Neural cell (in vitro differentiated cells): ENCODE measurements around the gene PTOV1. TPM values are rescaled to one million over a fixed set of nuclear protein-coding genes. Genes with fewer than 3 reads are reported as not detected.

Experiments
- H2AFZ ChIP-seq: fragments of 200-600, 300-800 bp; sonication (generic), shearing (Covaris generic); 2 replicates; pipeline ENCODE4 v1.6.0; 2014; ENCODE audit warnings: low read depth, mild to moderate bottlenecking, antibody characterized with exemption, low read length, moderate library complexity
- H3F3A ChIP-seq: fragments of 200-600 bp; shearing (Covaris generic); 2 replicates; pipeline ENCODE4 v1.6.1; 2016; ENCODE audit warnings: mild to moderate bottlenecking, moderate library complexity, mixed read lengths, antibody characterized with exemption, low read length; ENCODE audit not compliant: insufficient read depth, poor library complexity, severe bottlenecking
- H3K27ac ChIP-seq: fragments of 200-600, 300-800 bp; sonication (generic), shearing (Covaris generic); 2 replicates; pipeline ENCODE4 v1.5.1; 2014; ENCODE audit warnings: mild to moderate bottlenecking, low read length, moderate library complexity
- H3K27me3 ChIP-seq: fragments of 300-800, 200-600 bp; sonication (generic), shearing (Covaris generic); 2 replicates; pipeline ENCODE4 v1.6.0; 2014; ENCODE audit warnings: mild to moderate bottlenecking, low read depth, low read length, moderate library complexity; ENCODE audit not compliant: insufficient read depth
- H3K36me3 ChIP-seq: fragments of 300-800, 200-600 bp; sonication (generic), shearing (Covaris generic); 2 replicates; pipeline ENCODE4 v1.5.1; 2014; ENCODE audit warnings: mild to moderate bottlenecking, antibody characterized with exemption, low read length, moderate library complexity; ENCODE audit not compliant: insufficient read depth
- H3K4me2 ChIP-seq: fragments of 300-800, 200-600 bp; sonication (generic), shearing (Covaris generic); 2 replicates; pipeline ENCODE4 v1.6.0; 2014; ENCODE audit warnings: mild to moderate bottlenecking, low read length
- H3K4me3 ChIP-seq: fragments of 300-800, 200-600 bp; sonication (generic), shearing (Covaris generic); 2 replicates; pipeline ENCODE4 v1.5.1; 2014; ENCODE audit warnings: mild to moderate bottlenecking, low read length, moderate library complexity
- H3K79me2 ChIP-seq: fragments of 200-600 bp; shearing (Covaris generic); replicated peaks from 2 replicates; pipeline ENCODE4 v1.6.0; 2014; ENCODE audit warnings: mild to moderate bottlenecking, low read length, moderate library complexity; ENCODE audit not compliant: insufficient read depth
- H3K9ac ChIP-seq: fragments of 300-800, 200-600 bp; sonication (generic), shearing (Covaris generic); 2 replicates; pipeline ENCODE4 v1.6.1; 2016; ENCODE audit warnings: mild to moderate bottlenecking, low read length, mixed read lengths
- H3K9me2 ChIP-seq: fragments of 200-600 bp; shearing (Covaris generic); 2 replicates; pipeline ENCODE4 v1.6.1; 2016; ENCODE audit warnings: mild to moderate bottlenecking, low read length, mixed read lengths; ENCODE audit not compliant: insufficient read depth
- H3K9me3 ChIP-seq: fragments of 200-600, 300-800 bp; sonication (generic), shearing (Covaris generic); 2 replicates; pipeline ENCODE4 v1.6.1; 2016; ENCODE audit warnings: mild to moderate bottlenecking, mixed run types, low read length, moderate library complexity, mixed read lengths
- H4K20me1 ChIP-seq: fragments of 200-600 bp; shearing (Covaris generic); 2 replicates; pipeline ENCODE4 v1.6.1; 2016; ENCODE audit warnings: mild to moderate bottlenecking, mixed run types; ENCODE audit not compliant: insufficient read depth
- CTCF ChIP-seq: fragments of 450-650 bp; IDR thresholded peaks from 2 replicates; pipeline ENCODE4 v1.5.1; 2014; ENCODE audit warnings: antibody characterized with exemption, mild to moderate bottlenecking, moderate library complexity; ENCODE audit not compliant: poor library complexity, severe bottlenecking
- EP300 ChIP-seq: fragments of 450-650 bp; conservative IDR thresholded peaks from 2 replicates; pipeline ENCODE4 v1.6.1; 2014; ENCODE audit warnings: antibody characterized with exemption, mild to moderate bottlenecking, moderate library complexity; ENCODE audit not compliant: poor library complexity, severe bottlenecking
- EZH2 ChIP-seq: fragments of 200-600, 300-800 bp; shearing (Covaris generic), sonication (generic); IDR thresholded peaks from 2 replicates; pipeline ENCODE4 v1.6.1; 2014; ENCODE audit warnings: antibody characterized with exemption, low read length, borderline replicate concordance, mild to moderate bottlenecking; ENCODE audit not compliant: insufficient read depth, poor library complexity, severe bottlenecking
- MXI1 ChIP-seq: fragments of 450-650 bp; conservative IDR thresholded peaks from 2 replicates; pipeline ENCODE4 v1.6.1; 2014; ENCODE audit warnings: antibody characterized with exemption, mild to moderate bottlenecking; ENCODE audit not compliant: poor library complexity, severe bottlenecking
- POLR2AphosphoS5 ChIP-seq: IDR thresholded peaks from 2 replicates; pipeline ENCODE4 v1.6.1; 2012
- RAD21 ChIP-seq: fragments of 450-650 bp; conservative IDR thresholded peaks from 2 replicates; pipeline ENCODE4 v1.6.1; 2014; ENCODE audit warnings: antibody characterized with exemption, mild to moderate bottlenecking, moderate library complexity
- REST ChIP-seq: IDR thresholded peaks from 2 replicates; pipeline ENCODE4 v1.6.1; 2012; ENCODE audit warnings: borderline replicate concordance
- SMC3 ChIP-seq: fragments of 450-650 bp; conservative IDR thresholded peaks from 2 replicates; pipeline ENCODE4 v1.6.1; 2014; ENCODE audit warnings: antibody characterized with exemption, mild to moderate bottlenecking, moderate library complexity; ENCODE audit not compliant: poor library complexity
- TAF1 ChIP-seq: IDR thresholded peaks from 2 replicates; pipeline ENCODE4 v1.6.1; 2012; ENCODE audit warnings: low read depth
- polyA plus RNA-seq: library from polyadenylated mRNA; depleted of rRNA; stranded (reverse); fragments of >200 nt; gene quantifications from 2 replicates; pipeline ENCODE4 v1.2.3, GENCODE V29; 2014

PTOV1 gene
- polyA plus RNA-seq, 1 donor from 2014 or later = 199 TPM

GRCh38 chr19:49801966-49802661 is 48.8 kb upstream of the PTOV1 start:
- no peaks in the 10 kb centered on the region for H3F3A ChIP-seq
- H3K36me3 ChIP-seq = no peaks in the 10 kb centered on the region
- no peaks in the 10 kb centered on the region for H3K9me3 ChIP-seq
- no peak overlapping the region for H3K4me2 ChIP-seq
- peak overlapping the region; percentile 54 for H3K4me3 ChIP-seq
- no peaks in the 10 kb centered on the region for H3K27me3 ChIP-seq
- no peaks in the 10 kb centered on the region for H3K79me2 ChIP-seq
- peak overlapping the region; percentile 64 for H3K27ac ChIP-seq
- peak overlapping the region; percentile 60 for H3K9ac ChIP-seq
- H3K9me2 ChIP-seq = no peaks in the 10 kb centered on the region
- no peaks in the 10 kb centered on the region for H4K20me1 ChIP-seq
- TF ChIP-seq POLR2AphosphoS5 (peak; percentile 40), CTCF (peak; percentile 20), RAD21 (no peak)
- H2AFZ ChIP-seq = no peak overlapping the region

GRCh38 chr19:49802836-49803528 is 48.0 kb upstream of the PTOV1 start:
- Histone ChIP-seq H3K36me3 (no peaks in the 10 kb centered on the region), H4K20me1 (no peaks in the 10 kb centered on the region), H3K79me2 (no peaks in the 10 kb centered on the region), H3K4me2 (no peak overlapping the region), H3K9me2 (no peaks in the 10 kb centered on the region), H3K9me3 (no peaks in the 10 kb centered on the region), H3K4me3 (no peak overlapping the region), H3K27me3 (no peaks in the 10 kb centered on the region), H3K27ac (no peak overlapping the region), H3K9ac (no peak overlapping the region), H2AFZ (no peak overlapping the region), H3F3A (no peaks in the 10 kb centered on the region)
- TF ChIP-seq RAD21 (no peak), POLR2AphosphoS5 (no peak), REST (no peak), TAF1 (no peak), EZH2 (no peak), SMC3 (no peak), MXI1 (no peak), EP300 (no peak), CTCF (no peak)
